Aorta (tissue), 5 donors: ENCODE results near the gene NCOR1. TPM values are rescaled to one million over a fixed set of nuclear protein-coding genes. Genes with fewer than 3 reads are reported as not detected.

Experiments used
- ATAC-seq: fragments of 200-7000 bp; cut with Tn5 transposase; one replicate; pipeline ENCODE4 v1.9.1; 2022; ENCODE audit warnings: moderate library complexity; ENCODE audit not compliant: low FRiP score
- DNase-seq, 2 donors: peaks; one replicate each; pipeline ENCODE4 v3.0.0-alpha.2; 2020
- H3K27ac ChIP-seq, 2 donors: one replicate each; pipeline ENCODE4 v1.5.1; 2013; ENCODE audit warnings: low read length in 2 of 2, mild to moderate bottlenecking in 2 of 2, moderate library complexity in 2 of 2, control low read depth in 1 of 2, inconsistent platforms in 1 of 2, low read depth in 1 of 2
- H3K27me3 ChIP-seq, 2 donors: one replicate each; pipeline ENCODE4 v1.6.1; 2013; ENCODE audit warnings: control low read depth in 1 of 2, low read length in 1 of 2, mild to moderate bottlenecking in 1 of 2, moderate library complexity in 1 of 2; ENCODE audit not compliant: insufficient read depth in 2 of 2, control insufficient read depth in 1 of 2
- H3K36me3 ChIP-seq, 2 donors: one replicate each; pipeline ENCODE4 v1.6.1; 2013; ENCODE audit warnings: control low read depth in 1 of 2, low read length in 1 of 2, mild to moderate bottlenecking in 1 of 2; ENCODE audit not compliant: insufficient read depth in 2 of 2, control insufficient read depth in 1 of 2
- H3K4me1 ChIP-seq, 2 donors: one replicate each; pipeline ENCODE4 v1.6.1; 2013; ENCODE audit warnings: low read length in 2 of 2, control low read depth in 1 of 2, mild to moderate bottlenecking in 1 of 2, moderate library complexity in 1 of 2; ENCODE audit not compliant: insufficient read depth in 2 of 2, control insufficient read depth in 1 of 2
- H3K4me3 ChIP-seq, 2 donors: one replicate each; pipeline ENCODE4 v1.5.1; 2013; ENCODE audit warnings: low read length in 2 of 2, control low read depth in 1 of 2, mild to moderate bottlenecking in 1 of 2
- H3K9me3 ChIP-seq: one replicate; pipeline ENCODE4 v1.6.1; 2013; ENCODE audit warnings: mild to moderate bottlenecking, low read length; ENCODE audit not compliant: control insufficient read depth
- WGBS, 2 donors: extraction: QIAGEN DNeasy Blood & Tissue Kit; methylation state at CpG; one replicate each; pipeline ENCODE4 v1.1.7; 2013; 5-methylcytosine and 5-hydroxymethylcytosine counted together
- intact Hi-C, 2 donors: fragments of 100-400 bp; cut with DNase I; formaldehyde crosslinking; loops; one replicate each; pipeline versions ENCODE4 v1.14.2 to v1.15.0; 2022
- polyA plus RNA-seq, 2 donors: library from polyadenylated mRNA; stranded (reverse); fragments of 200-250 nt; gene quantifications; one replicate each; pipeline ENCODE4 v1.2.3, GENCODE V29; 2013
- total RNA-seq, 2 donors: library from RNA; stranded (reverse); fragmentation: NEBNext Ultra II Directional; extraction: Animal tissue kit (Norgen Biotek cat#: 25700); gene quantifications; one replicate each; pipeline ENCODE4 v1.2.1, GENCODE V29; 2021
- donor health status: healthy with polysubstance abuse.
- donor health status: Bipolar disorder and iron deficiency.
- donor health status: DM: no; HTN: no; CAD: no.
- donor health status: DM: no; HTN: no; CAD: no.
- donor health status: DM: yes; HTN: yes; CAD: no.

NCOR1 gene
- total and polyA plus RNA-seq, 4 donors = 134 to 323 (median 146) TPM

DNA sequence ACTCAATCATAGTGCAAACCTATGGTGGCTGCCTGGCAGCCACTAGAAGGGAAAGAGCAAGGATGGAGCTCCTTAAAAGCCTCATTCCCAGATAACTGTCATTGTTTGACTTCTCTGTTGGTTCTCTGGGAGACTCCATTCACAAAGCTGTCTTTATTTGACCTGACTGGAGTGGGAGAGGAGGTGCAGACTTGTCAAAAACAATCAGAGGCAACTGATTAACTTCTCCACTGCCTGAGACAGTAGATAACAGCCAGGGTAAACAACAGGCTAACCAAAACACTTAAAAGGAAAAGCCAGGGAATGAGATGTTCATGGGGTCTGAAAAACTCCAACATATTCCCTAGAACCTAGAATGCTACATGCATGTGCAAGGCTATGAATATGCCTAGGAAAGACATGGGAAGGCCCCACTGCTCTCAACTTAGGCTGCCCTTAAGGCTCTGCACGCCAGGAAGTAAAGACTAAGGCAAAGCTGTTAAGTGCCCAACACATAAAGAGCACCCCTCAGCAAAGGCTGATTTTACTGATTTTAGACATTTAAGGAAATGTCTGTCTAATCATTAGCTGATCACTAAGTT lies 133.7 kb downstream of the NCOR1 start:
- Histone ChIP-seq H3K9me3 (no peaks in the 10 kb centered on the region), H3K4me1 (peaks cover 1 to 6% of the 10 kb centered on the region in 2 donors), H3K4me3 (no peak overlapping the region), H3K36me3 (peaks cover 0 to 3% of the 10 kb centered on the region in 2 donors), H3K27me3 (no peaks in the 10 kb centered on the region), H3K27ac (peak overlapping the region in 1 of 2 donors; percentile 9)
- DNase-seq (no peak), ATAC-seq (no peak)
- WGBS, 2 donors = 96 to 97% methylated on average over 1 of the region's 1 CpG
- intact Hi-C loops = no loop called here

DNA sequence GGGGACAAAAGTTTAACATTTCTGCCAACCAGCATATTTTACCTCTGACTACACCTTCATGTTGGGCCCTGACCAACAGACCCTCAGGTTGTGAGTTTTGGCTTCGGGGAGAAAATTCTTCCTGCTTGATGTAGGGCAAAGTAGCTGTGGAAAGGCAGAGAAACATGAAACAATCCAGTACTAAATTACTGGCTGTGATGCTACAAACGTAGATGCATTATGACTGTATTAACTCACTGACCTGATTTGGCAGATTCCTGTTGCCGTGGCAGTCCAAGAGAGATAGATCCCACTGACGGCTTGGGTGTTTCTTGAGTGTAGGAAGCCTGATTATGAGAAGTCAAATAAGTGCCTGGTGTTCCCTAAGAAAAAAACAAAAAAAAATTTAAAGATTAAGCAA lies 135.0 kb downstream of the NCOR1 start:
- H3K36me3 ChIP-seq = peaks cover 0 to 7% of the 10 kb centered on the region in 2 donors
- no peaks in the 10 kb centered on the region for H3K9me3 ChIP-seq
- H3K27me3 ChIP-seq = no peaks in the 10 kb centered on the region
- H3K27ac ChIP-seq = no peak overlapping the region
- intact Hi-C loops = no loop called here
- 21 to 25% methylated on average over 4 of the region's 4 CpGs for WGBS, 2 donors
- H3K4me3 ChIP-seq = no peak overlapping the region
- H3K4me1 ChIP-seq = peaks cover 1 to 6% of the 10 kb centered on the region in 2 donors
- no peak for ATAC-seq
- DNase-seq = no peak

DNA sequence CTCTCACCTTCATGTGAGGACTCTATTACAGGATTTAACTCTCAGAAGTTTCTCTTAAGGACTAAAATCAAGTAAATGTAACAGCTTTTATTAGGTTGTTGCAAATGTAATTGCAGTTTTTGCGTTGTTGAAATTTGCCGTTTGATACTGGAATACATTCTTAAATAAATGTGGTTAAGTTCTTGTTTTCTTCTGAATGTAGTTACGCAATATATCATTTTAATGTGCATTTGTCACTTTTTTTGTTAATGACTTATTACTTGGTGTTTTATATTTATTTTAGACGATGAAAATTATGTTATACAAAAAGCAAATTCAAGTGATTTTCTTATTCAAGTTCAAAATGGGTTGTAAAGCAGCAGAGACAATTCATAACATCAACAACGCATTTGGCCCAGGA lies 139.4 kb downstream of the NCOR1 start:
- peaks cover 0 to 6% of the 10 kb centered on the region in 2 donors for H3K4me1 ChIP-seq
- intact Hi-C loops = no loop called here
- 94 to 96% methylated on average over 5 of the region's 5 CpGs for WGBS, 2 donors
- no peaks in the 10 kb centered on the region for H3K27me3 ChIP-seq
- H3K36me3 ChIP-seq = peaks cover 4 to 11% of the 10 kb centered on the region in 2 donors
- no peak for ATAC-seq
- no peak overlapping the region for H3K27ac ChIP-seq
- DNase-seq = no peak
- H3K9me3 ChIP-seq = no peaks in the 10 kb centered on the region
- no peak overlapping the region for H3K4me3 ChIP-seq

DNA sequence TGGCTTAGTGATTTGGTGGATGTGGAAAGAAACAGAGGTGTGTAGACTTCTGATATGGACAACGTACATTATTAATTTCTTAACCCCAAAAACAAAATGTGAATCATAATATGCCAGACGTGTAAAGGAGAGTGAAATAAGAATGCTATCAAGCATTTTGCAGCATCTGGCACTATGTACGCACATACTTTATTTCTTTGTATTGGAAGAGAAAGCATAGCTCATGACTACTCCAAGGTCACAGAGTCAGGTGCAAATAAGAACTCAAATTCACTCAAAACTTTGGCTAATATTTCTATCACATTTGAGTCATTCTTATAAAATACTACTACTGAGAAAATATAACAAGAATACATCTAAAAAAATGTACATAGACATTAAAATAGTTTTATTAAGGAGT lies 140.9 kb downstream of the NCOR1 start:
- WGBS, 2 donors = 81 to 84% methylated on average over 3 of the region's 3 CpGs

DNA sequence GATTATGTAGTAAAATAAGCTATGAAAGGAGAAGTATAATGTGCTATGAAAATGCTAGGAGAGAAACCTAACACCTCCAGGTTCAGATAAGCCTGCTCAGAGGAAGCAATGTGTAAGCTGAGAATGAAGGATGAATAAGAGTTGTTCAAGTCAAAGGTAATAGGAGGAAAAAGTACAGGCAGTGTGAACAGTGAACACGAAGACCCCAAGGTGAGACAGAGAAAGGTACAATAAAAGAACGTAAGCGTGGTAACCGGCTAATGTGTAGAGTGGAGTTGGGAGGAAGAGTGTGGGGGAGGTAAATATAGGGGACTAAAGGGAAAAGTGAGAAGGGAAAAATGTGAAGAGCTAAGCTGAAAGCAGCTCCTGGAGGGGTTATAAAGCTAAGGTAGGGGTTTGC lies 141.5 kb downstream of the NCOR1 start:
- Histone ChIP-seq H3K27ac (no peak overlapping the region), H3K4me1 (no peaks in the 10 kb centered on the region), H3K4me3 (no peak overlapping the region), H3K36me3 (peaks cover 9 to 13% of the 10 kb centered on the region in 2 donors), H3K27me3 (no peaks in the 10 kb centered on the region), H3K9me3 (no peaks in the 10 kb centered on the region)
- no peak for DNase-seq
- ATAC-seq = no peak
- intact Hi-C loops = no loop called here
- 91 to 95% methylated on average over 4 of the region's 4 CpGs for WGBS, 2 donors

More for the DNA sequence above, 140.9 kb downstream of the NCOR1 start:
- Histone ChIP-seq H3K9me3 (no peaks in the 10 kb centered on the region), H3K27me3 (no peaks in the 10 kb centered on the region), H3K4me1 (no peaks in the 10 kb centered on the region), H3K27ac (no peak overlapping the region), H3K36me3 (peaks cover 9 to 14% of the 10 kb centered on the region in 2 donors), H3K4me3 (no peak overlapping the region)
- DNase-seq = no peak
- intact Hi-C loops = no loop called here
- no peak for ATAC-seq

DNA sequence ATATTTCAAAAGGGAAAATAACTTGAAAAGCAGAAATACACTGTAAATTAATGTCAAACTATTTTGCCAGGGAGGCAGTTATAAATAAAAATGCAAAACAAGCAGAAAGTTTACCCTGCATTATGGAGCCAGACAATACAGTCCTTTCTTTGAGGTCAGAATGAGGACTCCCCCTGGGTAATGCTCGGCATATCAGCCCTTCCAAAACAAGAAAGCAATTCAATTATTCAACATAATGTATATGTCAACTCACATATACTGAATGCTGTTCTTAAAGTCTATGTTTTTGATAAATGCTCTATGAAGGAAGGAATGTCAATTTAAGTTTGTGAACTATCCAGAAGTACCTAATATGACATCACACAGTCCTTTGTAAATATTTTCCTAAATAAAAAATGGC lies 143.3 kb downstream of the NCOR1 start:
- intact Hi-C loops = no loop called here
- no peaks in the 10 kb centered on the region for H3K4me1 ChIP-seq
- ATAC-seq (no peak), DNase-seq (no peak)
- 80 to 88% methylated on average over 1 of the region's 1 CpG for WGBS, 2 donors
- peaks cover 11 to 13% of the 10 kb centered on the region in 2 donors for H3K36me3 ChIP-seq
- no peaks in the 10 kb centered on the region for H3K27me3 ChIP-seq
- no peaks in the 10 kb centered on the region for H3K9me3 ChIP-seq
- H3K27ac ChIP-seq = no peak overlapping the region
- no peak overlapping the region for H3K4me3 ChIP-seq

DNA sequence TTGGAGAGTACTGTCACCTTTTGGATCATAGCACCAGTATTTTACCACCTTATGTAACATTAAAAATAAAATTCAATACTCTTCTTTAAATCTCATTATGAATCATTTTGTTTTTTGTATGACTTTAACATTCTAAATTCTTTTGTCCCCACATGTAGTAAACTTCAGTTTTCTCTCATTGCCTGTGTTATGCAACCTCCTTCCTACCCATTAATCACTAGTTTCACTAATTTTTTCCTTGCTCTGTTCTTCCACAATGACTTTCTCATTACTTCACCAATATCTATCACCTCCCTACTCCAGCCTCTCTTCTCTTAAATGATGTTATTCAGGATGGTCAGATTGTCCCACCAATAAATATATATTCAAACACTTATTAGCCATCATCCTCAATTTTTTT lies 147.0 kb downstream of the NCOR1 start:
- no peaks in the 10 kb centered on the region for H3K9me3 ChIP-seq
- H3K36me3 ChIP-seq = peaks cover 13 to 15% of the 10 kb centered on the region in 2 donors
- no peak overlapping the region for H3K4me3 ChIP-seq
- H3K4me1 ChIP-seq = no peaks in the 10 kb centered on the region
- ATAC-seq (no peak), DNase-seq (no peak)
- H3K27ac ChIP-seq = no peak overlapping the region
- intact Hi-C loops = no loop called here
- no peaks in the 10 kb centered on the region for H3K27me3 ChIP-seq

DNA sequence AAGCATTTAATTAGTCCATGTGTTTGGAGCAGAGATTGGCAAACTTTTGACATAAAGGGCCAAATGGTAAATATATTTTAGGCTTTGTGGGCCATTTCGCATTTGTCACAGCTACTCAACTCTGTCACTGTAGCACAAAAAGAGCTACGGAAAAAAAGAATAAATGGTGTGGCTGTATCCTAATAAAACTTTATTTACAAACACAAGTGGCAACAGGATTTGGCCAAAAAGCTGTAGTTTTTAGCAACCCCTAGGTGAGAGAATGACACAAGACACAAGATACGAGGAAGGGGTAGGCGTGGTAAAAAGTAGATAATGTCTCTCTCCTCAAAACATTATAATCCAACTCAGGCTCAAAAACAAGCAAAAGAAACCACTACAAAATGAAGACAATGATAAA lies 149.2 kb downstream of the NCOR1 start:
- Histone ChIP-seq H3K4me1 (no peaks in the 10 kb centered on the region), H3K36me3 (peaks cover 17 to 18% of the 10 kb centered on the region in 2 donors), H3K9me3 (no peaks in the 10 kb centered on the region), H3K27ac (no peak overlapping the region), H3K4me3 (no peak overlapping the region), H3K27me3 (no peaks in the 10 kb centered on the region)
- no peak for DNase-seq
- 96% methylated on average over 4 of the region's 4 CpGs for WGBS, 2 donors
- no peak for ATAC-seq
- intact Hi-C loops = no loop called here

DNA sequence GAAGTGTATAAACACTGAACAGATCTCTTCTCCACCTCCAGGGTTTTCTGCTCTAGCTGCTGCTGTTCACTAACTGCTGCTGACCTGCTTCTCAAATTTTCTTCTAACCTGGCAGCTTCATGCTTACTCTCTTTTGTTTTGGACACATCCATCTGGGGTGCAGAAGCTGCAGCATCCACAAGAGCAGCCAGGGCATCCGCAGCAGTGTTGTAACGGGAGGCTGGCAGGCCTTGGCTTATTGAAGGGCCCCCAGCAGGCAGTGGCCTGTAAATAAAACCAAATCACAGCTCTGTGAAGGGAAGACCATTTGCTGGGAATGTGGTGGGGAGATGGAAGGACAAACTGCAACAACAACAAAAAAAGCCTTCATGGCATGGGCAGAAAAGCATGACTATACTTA lies 153.7 kb downstream of the NCOR1 start:
- H3K9me3 ChIP-seq = no peaks in the 10 kb centered on the region
- H3K4me3 ChIP-seq = no peak overlapping the region
- no peaks in the 10 kb centered on the region for H3K4me1 ChIP-seq
- ATAC-seq = no peak
- H3K36me3 ChIP-seq = peaks cover 11 to 12% of the 10 kb centered on the region in 2 donors
- no peak overlapping the region for H3K27ac ChIP-seq
- no peaks in the 10 kb centered on the region for H3K27me3 ChIP-seq
- intact Hi-C loops = no loop called here
- DNase-seq = no peak
- WGBS, 2 donors = 58 to 74% methylated on average over 2 of the region's 2 CpGs
